NCI-H446 (cell line): ENCODE data around the gene PCCB.
"Not testable (repeated sequence)": the region's sequence is repeated elsewhere in the genome, so short reads cannot be mapped to it uniquely, and the experiment has no call there.

ENCODE experiments used
- DNase-seq, 2 experiments: peaks; one replicate each; lab custom pipeline; 2025; lab: John Stamatoyannopoulos, UW

Gene PCCB

DNA sequence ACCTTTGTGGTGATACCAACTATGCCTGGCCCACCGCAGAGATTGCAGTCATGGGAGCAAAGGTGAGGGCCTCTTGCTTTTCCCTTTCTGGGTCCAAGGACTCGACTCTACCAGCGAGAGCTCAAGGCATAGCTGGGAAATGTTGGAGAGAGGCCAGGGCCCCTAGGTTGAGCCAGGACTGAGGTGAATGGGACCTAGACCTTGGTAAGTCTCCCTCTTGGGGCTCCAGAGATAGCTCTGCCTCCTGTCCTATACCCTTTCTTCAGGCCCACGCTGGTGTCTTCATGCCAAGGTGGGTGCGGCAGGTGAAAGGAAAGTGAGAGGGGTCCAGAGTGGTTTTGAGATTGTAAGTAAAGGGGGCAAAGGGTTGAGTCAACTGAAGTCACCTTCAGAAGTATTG is 77.5 kb downstream of the PCCB start:
- no peak for DNase-seq

DNA sequence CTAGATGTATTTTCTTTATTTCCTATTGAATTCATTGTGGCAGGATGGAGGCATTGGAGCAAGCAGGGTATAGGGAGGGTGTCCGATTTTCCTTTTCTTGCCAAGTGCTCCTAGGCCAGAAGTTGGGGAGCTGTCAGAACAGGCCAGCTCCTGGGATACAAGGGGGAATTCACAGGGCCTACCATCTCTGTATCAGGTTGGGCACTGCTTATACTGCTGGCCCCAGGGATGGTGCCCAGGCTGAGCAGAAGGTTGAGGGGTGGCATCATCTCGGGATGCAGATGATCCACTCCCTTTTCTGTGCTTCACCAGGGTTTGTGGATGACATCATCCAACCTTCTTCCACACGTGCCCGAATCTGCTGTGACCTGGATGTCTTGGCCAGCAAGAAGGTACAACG is 79.5 kb downstream of the PCCB start:
- no peak for DNase-seq

- no peak for DNase-seq
Observed at GRCh38 chr3:136330900-136331299, 80.8 kb downstream of the PCCB start.

- no peak for DNase-seq
Observed at GRCh38 chr3:136332302-136332701, 82.2 kb downstream of the PCCB start.

DNA sequence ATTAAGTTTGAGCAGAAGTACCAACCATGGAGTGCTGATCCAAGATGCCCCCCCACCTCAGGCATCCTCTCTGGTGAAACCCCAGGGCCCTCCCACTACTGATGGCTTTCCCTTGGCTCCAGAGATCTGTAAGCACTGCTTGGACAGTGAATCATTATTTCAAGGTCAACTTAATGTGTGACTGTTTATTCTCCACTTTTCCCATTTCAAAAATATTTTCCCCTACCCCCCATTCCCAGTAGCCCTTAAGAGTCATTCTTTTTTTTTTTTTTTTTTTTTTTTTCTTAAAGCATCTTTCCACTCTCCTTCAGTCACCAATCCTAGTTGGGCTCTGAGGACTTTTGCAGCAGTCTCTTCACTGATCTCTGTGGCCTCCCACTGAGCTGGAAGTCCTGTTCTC is 82.6 kb downstream of the PCCB start:
- no peak for DNase-seq

- no peak for DNase-seq
Observed at GRCh38 chr3:136334209-136334608, 84.1 kb downstream of the PCCB start.

DNA sequence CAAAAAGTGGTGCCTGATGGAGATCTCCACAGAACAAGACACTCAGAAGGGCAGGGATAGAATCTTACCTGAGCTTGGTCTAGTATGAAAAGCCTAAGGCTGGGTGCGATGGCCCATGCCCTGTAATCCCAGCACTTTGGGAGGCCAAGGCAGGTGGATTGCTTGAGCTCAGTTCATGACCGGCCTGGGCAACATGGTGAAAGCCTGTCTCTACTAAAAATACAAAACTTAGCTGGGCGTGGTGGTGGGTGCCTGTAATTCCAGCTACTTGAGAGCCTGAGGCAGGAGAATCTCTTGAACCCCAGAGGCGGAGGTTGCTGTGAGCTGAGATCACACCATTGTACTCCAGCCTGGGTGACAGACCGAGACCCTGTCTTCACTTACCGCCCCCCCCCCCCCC is 84.6 kb downstream of the PCCB start:
- DNase-seq = not testable (repeated sequence)

- no peak for DNase-seq
Observed at GRCh38 chr3:136336329-136337100, 86.4 kb downstream of the PCCB start.

DNA sequence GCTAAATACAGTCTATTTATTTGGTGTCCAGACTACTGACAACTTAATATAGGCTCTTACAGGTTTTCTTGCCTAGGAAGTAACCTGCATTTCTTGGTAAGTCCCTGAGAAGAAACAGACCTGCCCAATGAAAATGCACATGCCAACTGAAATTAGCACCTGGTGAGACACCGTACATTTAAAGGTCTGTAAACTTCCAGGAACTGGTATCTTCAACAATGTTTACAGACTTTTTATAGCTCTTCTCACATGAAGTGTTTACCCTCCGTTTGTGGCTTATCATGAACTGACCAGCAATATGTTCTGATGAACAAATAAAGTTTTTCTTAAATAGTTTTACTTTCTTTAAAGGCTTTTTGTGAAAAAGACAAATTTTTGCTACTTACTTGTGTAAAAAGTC is 93.3 kb downstream of the PCCB start:
- DNase-seq = no peak

- DNase-seq = peak in 1 of 2 experiments; percentile 41
Observed at GRCh38 chr3:136343873-136344555, 93.9 kb downstream of the PCCB start.

DNA sequence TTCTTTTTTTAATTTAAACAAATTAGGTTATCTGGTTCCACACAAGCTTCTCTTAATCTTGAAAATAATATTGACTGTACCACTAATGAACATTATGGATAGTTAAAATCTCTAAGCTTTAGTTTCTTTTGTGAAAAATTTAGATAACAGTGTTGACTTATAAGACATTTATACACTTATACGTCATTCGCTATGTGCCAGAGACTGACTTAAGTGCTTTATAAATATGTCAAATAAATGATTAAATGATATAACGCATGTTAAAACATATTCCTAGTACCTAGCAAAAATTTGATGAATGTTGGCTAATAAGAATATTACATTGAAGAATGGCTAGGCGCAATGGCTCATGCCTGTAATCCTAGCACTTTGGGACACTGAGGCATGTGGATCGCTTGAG is 96.3 kb downstream of the PCCB start:
- no peak for DNase-seq

GRCh38 chr3:136350132-136350531 is 100.0 kb downstream of the PCCB start:
- no peak for DNase-seq

DNA sequence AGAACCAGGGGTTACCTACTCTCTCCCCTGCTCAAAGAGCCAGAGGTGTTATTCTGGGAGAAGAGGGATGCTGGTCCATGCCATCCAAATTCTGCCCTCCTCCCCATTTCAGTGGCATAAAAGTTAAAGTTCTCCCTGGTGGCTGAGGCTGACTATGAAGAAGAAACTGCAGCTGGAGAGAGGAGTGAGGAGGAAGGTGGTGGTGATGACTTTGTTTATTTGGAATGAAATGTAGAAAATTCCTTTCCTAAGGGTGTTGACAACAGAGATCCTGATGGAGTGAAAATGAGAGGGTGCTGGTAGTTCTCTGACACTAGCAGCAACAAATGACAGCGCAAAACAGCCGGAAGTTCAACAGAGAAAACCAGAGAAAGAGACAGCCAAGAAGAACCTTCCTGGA is 100.4 kb downstream of the PCCB start:
- no peak for DNase-seq

DNA sequence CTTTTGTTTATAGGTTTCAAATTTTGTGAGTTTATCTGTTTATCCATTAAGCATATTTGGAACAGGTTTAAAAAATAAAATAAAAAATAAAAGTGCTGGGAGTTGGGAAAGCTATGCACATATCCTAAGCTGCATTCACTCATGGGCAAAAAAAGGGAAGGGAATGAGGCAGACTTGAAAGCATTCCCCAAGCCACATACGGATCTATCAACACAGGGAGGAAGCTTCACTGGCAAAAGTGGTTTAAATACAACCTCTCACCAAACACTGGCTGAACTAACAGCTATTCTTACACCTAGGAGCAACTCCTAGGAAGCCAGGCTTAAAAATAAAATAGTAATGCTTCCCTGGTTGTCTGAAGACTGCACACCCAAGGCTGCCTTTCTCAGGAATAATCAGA is 101.2 kb downstream of the PCCB start:
- no peak for DNase-seq

DNA sequence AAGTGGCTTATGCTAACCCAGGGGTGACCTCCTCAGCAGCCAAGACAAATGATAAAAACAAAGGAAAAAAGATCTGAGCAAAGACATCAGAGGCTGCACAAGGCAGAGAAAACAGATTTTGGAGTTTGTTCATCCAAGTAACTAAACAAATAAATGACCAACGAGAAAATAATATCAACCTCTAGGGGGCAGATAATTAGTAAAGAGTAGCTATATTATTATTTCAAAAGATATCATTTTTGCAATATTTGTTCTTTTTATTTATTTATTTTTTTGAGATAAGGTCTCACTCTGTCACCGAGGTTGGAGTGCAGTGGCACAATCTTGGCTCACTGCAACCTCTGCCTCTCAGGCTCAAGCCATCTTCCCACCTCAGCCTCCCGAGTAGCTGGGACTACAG is 101.8 kb downstream of the PCCB start:
- no peak for DNase-seq

GRCh38 chr3:136353461-136353860 is 103.3 kb downstream of the PCCB start:
- no peak for DNase-seq

DNA sequence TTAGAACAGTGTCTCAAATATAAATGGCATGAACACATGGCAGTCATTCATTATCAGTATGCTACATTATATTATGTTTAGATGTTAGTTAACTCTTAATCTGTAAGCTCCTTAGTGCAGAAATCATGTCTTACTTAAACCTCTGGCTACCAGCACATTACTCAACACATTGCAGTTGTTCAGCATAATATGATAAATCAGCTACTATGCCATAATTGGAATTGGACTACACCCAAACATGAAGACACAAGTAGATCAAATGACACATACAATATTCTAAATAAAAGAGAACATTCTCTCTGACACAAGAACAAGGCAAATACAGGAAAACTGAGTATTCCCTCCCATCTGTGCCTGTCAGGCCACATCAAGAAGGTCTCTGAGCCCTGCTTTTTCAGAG is 116.1 kb downstream of the PCCB start:
- peak in 1 of 2 experiments; percentile 3 for DNase-seq

GRCh38 chr3:136375800-136376199 is 125.7 kb downstream of the PCCB start:
- DNase-seq = not testable (repeated sequence)

GRCh38 chr3:136377508-136377907 is 127.4 kb downstream of the PCCB start:
- DNase-seq = no peak

GRCh38 chr3:136378011-136378410 is 127.9 kb downstream of the PCCB start:
- no peak for DNase-seq
